SK-N-MC (cell line): Measurements from ENCODE around the gene ATP1B2.

ENCODE experiments used
- EZH2 ChIP-seq: fragments of 200-600 bp; sonication (generic); IDR thresholded peaks from one replicate; pipeline ENCODE4 v1.6.1; 2017; ENCODE audit warnings: antibody characterized with exemption
- POLR2AphosphoS5 ChIP-seq: IDR thresholded peaks from 2 replicates; pipeline ENCODE4 v1.6.1; 2012; ENCODE audit warnings: mild to moderate bottlenecking, low read depth, low read length, borderline replicate concordance

- peak; percentile 93 for TF ChIP-seq POLR2AphosphoS5
- no peak for TF ChIP-seq EZH2
These were observed 36.6 kb downstream of the ATP1B2 start, which contains the start of gene TP53 for GRCh38 chr17:7687072-7687907.
